GM12878 (cell line): Measurements from ENCODE around the gene ADM2. TPM values are rescaled to one million over a fixed set of nuclear protein-coding genes. Genes with fewer than 3 reads are reported as not detected.

Experiments used
- ATAC-seq: fragments of 200-7000 bp; cut with Tn5 transposase; 3 replicates; pipeline ENCODE4 v1.9.1; 2020; ENCODE audit warnings: mild to moderate bottlenecking, moderate library complexity
- BruUV-seq: library from RNA; stranded (reverse); fragments of 400-500 nt; replicated peaks from 2 replicates; lab custom pipeline; 2021; lab: Mats Ljungman, UMichigan
- CTCF ChIA-PET: fragments of 300-600 bp; sonication (Branson Sonifier 250); formaldehyde crosslinking; extraction: SDS; loops from one replicate; lab custom pipeline; 2021; ENCODE audit warnings: inconsistent platforms; lab: Yijun Ruan, JAX
- POLR2A ChIA-PET: fragments of 350-600 bp; formaldehyde crosslinking; extraction: SDS; loops from one replicate; lab custom pipeline; 2021; ENCODE audit warnings: inconsistent platforms; lab: Charles Lee
- RAD21 ChIA-PET: fragments of 300-600 bp; sonication (Branson Sonifier 250); formaldehyde crosslinking; loops from one replicate; lab custom pipeline; 2023; ENCODE audit warnings: antibody characterized with exemption; ENCODE audit not compliant: unreplicated experiment; lab: Charles Lee
- SMC1A ChIA-PET: fragments of 300-600 bp; sonication (Branson Sonifier 250); formaldehyde crosslinking; loops from one replicate; lab custom pipeline; 2023; ENCODE audit not compliant: unreplicated experiment, uncharacterized antibody; lab: Charles Lee
- DNase-seq: peaks from one replicate; pipeline ENCODE4 v3.0.0-alpha.2; 2011; ENCODE audit warnings: low read depth, low spot score
- FAIRE-seq: peaks from 3 replicates; lab custom pipeline; 2011; peaks lifted over from hg19 to GRCh38; lab: Jason Lieb, UNC
- H2AFZ ChIP-seq: 2 replicates; pipeline ENCODE4 v1.6.0; 2011; ENCODE audit warnings: low read depth, low read length, control low read depth; ENCODE audit not compliant: control insufficient read depth
- H3K27ac ChIP-seq: 2 replicates; pipeline ENCODE4 v1.5.1; 2011; ENCODE audit warnings: control low read depth; ENCODE audit not compliant: control insufficient read depth, insufficient read depth
- H3K27me3 ChIP-seq, 2 experiments: replicated peaks in 1 of 2; 2 replicates each; pipeline versions ENCODE4 v1.6.0 to v1.6.1; 2011; ENCODE audit warnings: low read length in 1 of 2; ENCODE audit not compliant: control insufficient read depth in 2 of 2, insufficient read depth in 2 of 2
- H3K36me3 ChIP-seq, 2 experiments: 2 replicates each; pipeline ENCODE4 v1.5.1; 2011; ENCODE audit warnings: low read length in 1 of 2; ENCODE audit not compliant: control insufficient read depth in 2 of 2, insufficient read depth in 2 of 2
- H3K4me1 ChIP-seq: 2 replicates; pipeline ENCODE4 v1.6.1; 2011; ENCODE audit warnings: mild to moderate bottlenecking, low read length, moderate library complexity, mixed read lengths; ENCODE audit not compliant: control insufficient read depth, insufficient read depth
- H3K4me2 ChIP-seq: 2 replicates; pipeline ENCODE4 v1.6.0; 2011; ENCODE audit warnings: control low read depth; ENCODE audit not compliant: control insufficient read depth, insufficient read depth
- H3K4me3 ChIP-seq: fragments of 200-600 bp; sonication (generic); 2 replicates; pipeline ENCODE4 v1.5.1; 2016
- H3K79me2 ChIP-seq: 2 replicates; pipeline ENCODE4 v1.6.0; 2011; ENCODE audit warnings: low read length; ENCODE audit not compliant: control insufficient read depth, insufficient read depth
- H3K9ac ChIP-seq: 2 replicates; pipeline ENCODE4 v1.8.0; 2011; ENCODE audit warnings: low read length, control low read depth, mixed read lengths; ENCODE audit not compliant: control insufficient read depth, insufficient read depth
- H3K9me3 ChIP-seq: replicated peaks from 3 replicates; pipeline ENCODE4 v1.5.1; 2011; ENCODE audit warnings: mild to moderate bottlenecking, low read length; ENCODE audit not compliant: control insufficient read depth, insufficient read depth
- H4K20me1 ChIP-seq: 2 replicates; pipeline ENCODE4 v1.6.0; 2011; ENCODE audit not compliant: control insufficient read depth, insufficient read depth
- CTCF ChIP-seq, 3 experiments: IDR thresholded peaks in 2 of 3; conservative IDR thresholded peaks in 1 of 3; 2 replicates each; pipeline ENCODE4 v1.5.1; 2011; ENCODE audit warnings: low read depth in 3 of 3, low read length in 3 of 3, mild to moderate bottlenecking in 3 of 3, control low read depth in 2 of 3, moderate library complexity in 2 of 3, inconsistent platforms in 1 of 3, mixed read lengths in 1 of 3; ENCODE audit not compliant: control insufficient read depth in 2 of 3, insufficient read depth in 1 of 3; ENCODE audit errors: extremely low read depth in 1 of 3
- MYB ChIP-seq: fragments of 150-350 bp; IDR thresholded peaks from 2 replicates; pipeline ENCODE4 v1.6.1; 2014; ENCODE audit warnings: mild to moderate bottlenecking, low read depth, low read length, borderline replicate concordance
- POLR2A ChIP-seq: IDR thresholded peaks from 2 replicates; pipeline ENCODE4 v1.6.1; 2011; ENCODE audit warnings: low read depth, mild to moderate bottlenecking, low read length
- RAD21 ChIP-seq: IDR thresholded peaks from 2 replicates; pipeline ENCODE4 v1.6.1; 2011; ENCODE audit warnings: mild to moderate bottlenecking, low read depth, low read length, moderate library complexity; ENCODE audit not compliant: insufficient read depth
- SIN3A ChIP-seq: IDR thresholded peaks from 2 replicates; pipeline ENCODE4 v1.6.1; 2012; ENCODE audit warnings: low read depth, low read length, improper control_type of control experiment
- SREBF1 ChIP-seq: IDR thresholded peaks from 2 replicates; pipeline ENCODE4 v1.6.1; 2012; ENCODE audit warnings: mild to moderate bottlenecking, low read length
- STAT1 ChIP-seq: fragments of 450-650 bp; conservative IDR thresholded peaks from 2 replicates; pipeline ENCODE4 v1.6.1; 2014; ENCODE audit warnings: antibody characterized with exemption, mild to moderate bottlenecking
- TCF12 ChIP-seq: IDR thresholded peaks from 2 replicates; pipeline ENCODE4 v1.6.1; 2011; ENCODE audit warnings: low read depth, mild to moderate bottlenecking, low read length
- YY1 ChIP-seq: IDR thresholded peaks from 2 replicates; pipeline ENCODE4 v1.6.1; 2011; ENCODE audit warnings: low read depth, mild to moderate bottlenecking, low read length
- ZBTB33 ChIP-seq: fragments of 450-650 bp; IDR thresholded peaks from 2 replicates; pipeline ENCODE4 v1.6.1; 2017; ENCODE audit warnings: mild to moderate bottlenecking
- WGBS: methylation state at CpG from one replicate; pipeline ENCODE4 v1.1.6; 2016; ENCODE audit warnings: low lambda C conversion rate; ENCODE audit not compliant: insufficient replicate concordance, insufficient coverage; ENCODE audit errors: missing lambda C conversion rate; 5-methylcytosine and 5-hydroxymethylcytosine counted together
- in situ Hi-C: fragments of 300-500 bp; cut with MboI; formaldehyde crosslinking; loops from 9 replicates; pipeline ENCODE4 v1.14.3; 2018; ENCODE audit warnings: mixed read lengths
- intact Hi-C: fragments of 100-400 bp; cut with micrococcal nuclease; formaldehyde crosslinking; loops from one replicate; pipeline ENCODE4 v1.14.2; 2022; ENCODE audit not compliant: unreplicated experiment
- polyA plus RNA-seq, 11 experiments: library from polyadenylated mRNA; depleted of rRNA in 4 of 11; unstranded in 6 of 11; stranded (reverse) in 5 of 11; fragments of >200 nt; fragmentation: Nextera tagmentation in 4 of 11; fragmentation: Illumina TruSeq in 1 of 11; extraction: Ambion mirVana in 4 of 11; extraction: Trizol in 1 of 11; gene quantifications; 1 replicate in 1 of 11; 2 replicates in 10 of 11; pipeline versions ENCODE4 v1.2.1 to v1.2.3, GENCODE V29; 2011 to 2016; ENCODE audit warnings: inconsistent platforms in 2 of 11, missing spikeins in 2 of 11, low read depth in 1 of 11
- total RNA-seq, 4 experiments: library from RNA; depleted of rRNA in 3 of 4; stranded (reverse); fragments of >200 nt in 3 of 4; fragmentation: Illumina TruSeq in 1 of 4; extraction: Trizol in 1 of 4; gene quantifications; 2 replicates each; pipeline versions ENCODE4 v1.2.1 to v1.2.3, GENCODE V29; 2013 to 2021

Gene ADM2
- total and polyA plus RNA-seq, 10 of the 15 experiments (the other 5 are each of a cell fraction or from before 2014, with no cell fraction given) = 0.02 to 0.33 (median 0.12) TPM; not detected in 2

DNA sequence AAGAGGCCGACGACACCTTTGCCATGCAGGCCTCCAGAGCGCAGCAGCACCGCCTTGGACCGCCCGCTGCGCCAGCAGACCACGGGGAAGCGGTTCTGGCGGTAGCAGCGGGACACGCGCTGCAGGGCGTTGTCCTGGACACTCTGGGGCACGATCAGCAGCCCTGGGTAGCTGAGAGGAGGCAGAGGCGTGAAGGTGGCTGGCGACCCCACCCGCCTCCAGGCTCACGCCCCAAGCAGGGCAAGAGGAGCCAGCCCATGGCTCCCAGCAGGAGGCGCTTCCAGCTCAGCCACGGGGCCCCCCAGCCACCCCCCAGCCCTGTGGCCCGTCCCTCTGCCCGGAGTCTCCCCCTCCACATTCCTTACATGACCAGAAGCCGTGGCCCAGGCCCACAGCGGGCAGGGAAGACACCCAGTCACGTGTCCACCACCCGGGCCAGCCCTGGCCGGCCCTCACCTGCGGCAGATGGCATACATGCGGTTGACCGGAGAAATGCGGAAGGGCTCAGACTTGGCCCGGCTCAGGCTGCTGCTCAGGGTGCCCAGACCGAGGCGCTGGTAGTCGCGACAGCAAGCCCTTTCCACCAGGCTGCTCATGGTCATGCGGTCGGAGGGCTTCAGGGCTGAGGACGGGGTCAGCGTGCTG is 21.7 kb upstream of the ADM2 start:
- SMC1A ChIA-PET = no interaction called here
- Histone ChIP-seq H3K4me3 (no peak overlapping the region), H3K4me1 (no peaks in the 10 kb centered on the region), H3K4me2 (no peak overlapping the region), H3K79me2 (no peaks in the 10 kb centered on the region), H3K9me3 (no peaks in the 10 kb centered on the region), H3K9ac (no peak overlapping the region), H2AFZ (no peak overlapping the region), H3K27ac (no peak overlapping the region), H3K27me3 (no peaks in the 10 kb centered on the region), H3K36me3 (peaks cover 11 to 58% of the 10 kb centered on the region in 2 experiments), H4K20me1 (no peaks in the 10 kb centered on the region)
- intact Hi-C loops = no loop called here
- POLR2A ChIA-PET = no interaction called here
- no peak for TF ChIP-seq TCF12
- 0 out of 2 replicates have a peak, but pooled peaks have one; percentile 4 for TF ChIP-seq RAD21
- TF ChIP-seq MYB = no peak
- TF ChIP-seq SIN3A = no peak
- TF ChIP-seq YY1 = no peak
- no peak for TF ChIP-seq SREBF1
- peak; percentile 3 for TF ChIP-seq POLR2A
- 0 out of 2 replicates have a peak, but pooled peaks have one; percentile 24 for TF ChIP-seq ZBTB33
- TF ChIP-seq CTCF (IDR thresholded peaks at IDR 0.05 in 2 of 3, conservative IDR thresholded peaks at IDR 0.05 in 1 of 3; ENCODE audit: control insufficient read depth in 2 of 3, extremely low read depth in 1 of 3, insufficient read depth in 1 of 3, low read depth in 3 of 3, low read length in 3 of 3) = 0 out of 6 replicates have a peak, but pooled peaks of 1 of the 3 experiments have one; percentile 9
- TF ChIP-seq STAT1 = no peak
- CTCF ChIA-PET = interaction anchor here (1.4 kb wide), 1 partner anchor 103 kb away, joined by 3 read pairs; the partner anchor contains the start of gene SYCE3
- DNase-seq (no peak), ATAC-seq (peak; percentile 24; the same call in 1 of the 3 replicates), FAIRE-seq (no peak)
- TSS peak; percentile 33 for BruUV-seq
- in situ Hi-C loops = no loop called here
- WGBS = 97% methylated on average over 36 of the region's 41 CpGs
- RAD21 ChIA-PET = no interaction called here
